SU-DHL-6 (cell line): ENCODE data around the gene EXD3.

ENCODE experiments used
- H2AFZ ChIP-seq: fragments of 200-600 bp; sonication (generic); 2 replicates; pipeline ENCODE4 v1.6.1; 2014; ENCODE audit warnings: low read depth, mild to moderate bottlenecking, moderate library complexity, mixed read lengths, antibody characterized with exemption, low read length; ENCODE audit not compliant: severe bottlenecking
- H3F3A ChIP-seq: fragments of 200-600 bp; shearing (Covaris generic); 2 replicates; pipeline ENCODE4 v1.6.0; 2016; ENCODE audit warnings: antibody characterized with exemption, mild to moderate bottlenecking; ENCODE audit not compliant: insufficient read depth
- H3K27ac ChIP-seq: fragments of 200-600 bp; sonication (generic); 2 replicates; pipeline ENCODE4 v1.5.1; 2016; ENCODE audit warnings: low read depth, mild to moderate bottlenecking, low read length, moderate library complexity, mixed read lengths
- H3K27me3 ChIP-seq: fragments of 200-600 bp; sonication (generic), shearing (Covaris generic); 2 replicates; pipeline ENCODE4 v1.6.0; 2014; ENCODE audit warnings: mild to moderate bottlenecking, low read length
- H3K36me3 ChIP-seq: fragments of 200-600 bp; sonication (generic); 2 replicates; pipeline ENCODE4 v1.6.1; 2014; ENCODE audit warnings: mild to moderate bottlenecking, low read length, mixed read lengths
- H3K4me2 ChIP-seq: fragments of 300-600, 200-600 bp; shearing (Covaris generic), sonication (generic); 2 replicates; pipeline ENCODE4 v1.6.0; 2014; ENCODE audit warnings: low read length, low read depth, mild to moderate bottlenecking; ENCODE audit not compliant: poor library complexity, severe bottlenecking
- H3K4me3 ChIP-seq: fragments of 200-600 bp; sonication (generic); 2 replicates; pipeline ENCODE4 v1.5.1; 2014; ENCODE audit warnings: antibody characterized with exemption, low read length, mild to moderate bottlenecking, mixed read lengths; ENCODE audit not compliant: insufficient read depth, poor library complexity, severe bottlenecking
- H3K79me2 ChIP-seq: fragments of 200-600 bp; sonication (generic); 2 replicates; pipeline ENCODE4 v1.6.1; 2014; ENCODE audit warnings: mild to moderate bottlenecking, low read length, moderate library complexity; ENCODE audit not compliant: insufficient read depth
- H3K9ac ChIP-seq: fragments of 200-600 bp; sonication (generic); 2 replicates; pipeline ENCODE4 v1.7.0; 2014; ENCODE audit warnings: mild to moderate bottlenecking, low read length
- H3K9me2 ChIP-seq: fragments of 200-600 bp; sonication (generic); replicated peaks from 2 replicates; pipeline ENCODE4 v1.6.1; 2014; ENCODE audit warnings: low read length; ENCODE audit not compliant: insufficient read depth
- H3K9me3 ChIP-seq: fragments of 200-600 bp; sonication (generic); 2 replicates; pipeline ENCODE4 v1.6.1; 2014; ENCODE audit warnings: low read length, mixed read lengths; ENCODE audit not compliant: insufficient read depth
- H4K20me1 ChIP-seq: fragments of 200-600 bp; sonication (generic); 2 replicates; pipeline ENCODE4 v1.6.1; 2014; ENCODE audit warnings: low read depth, mild to moderate bottlenecking, antibody characterized with exemption, low read length, moderate library complexity, mixed read lengths
- EZH2phosphoT487 ChIP-seq: fragments of 200-600 bp; sonication (generic), shearing (Covaris generic); conservative IDR thresholded peaks from 2 replicates; pipeline ENCODE4 v1.6.1; 2018; ENCODE audit warnings: mild to moderate bottlenecking, antibody characterized with exemption, low read length, moderate library complexity, mixed read lengths
- TF ChIP-seq, protein P1 (sequence below): fragments of 200-600 bp; sonication (generic); IDR thresholded peaks from one replicate; pipeline ENCODE4 v1.5.1; 2017; ENCODE audit warnings: antibody characterized with exemption, mild to moderate bottlenecking, low read length, moderate library complexity; ENCODE audit not compliant: insufficient read depth, poor library complexity, severe bottlenecking

Gene EXD3

DNA sequence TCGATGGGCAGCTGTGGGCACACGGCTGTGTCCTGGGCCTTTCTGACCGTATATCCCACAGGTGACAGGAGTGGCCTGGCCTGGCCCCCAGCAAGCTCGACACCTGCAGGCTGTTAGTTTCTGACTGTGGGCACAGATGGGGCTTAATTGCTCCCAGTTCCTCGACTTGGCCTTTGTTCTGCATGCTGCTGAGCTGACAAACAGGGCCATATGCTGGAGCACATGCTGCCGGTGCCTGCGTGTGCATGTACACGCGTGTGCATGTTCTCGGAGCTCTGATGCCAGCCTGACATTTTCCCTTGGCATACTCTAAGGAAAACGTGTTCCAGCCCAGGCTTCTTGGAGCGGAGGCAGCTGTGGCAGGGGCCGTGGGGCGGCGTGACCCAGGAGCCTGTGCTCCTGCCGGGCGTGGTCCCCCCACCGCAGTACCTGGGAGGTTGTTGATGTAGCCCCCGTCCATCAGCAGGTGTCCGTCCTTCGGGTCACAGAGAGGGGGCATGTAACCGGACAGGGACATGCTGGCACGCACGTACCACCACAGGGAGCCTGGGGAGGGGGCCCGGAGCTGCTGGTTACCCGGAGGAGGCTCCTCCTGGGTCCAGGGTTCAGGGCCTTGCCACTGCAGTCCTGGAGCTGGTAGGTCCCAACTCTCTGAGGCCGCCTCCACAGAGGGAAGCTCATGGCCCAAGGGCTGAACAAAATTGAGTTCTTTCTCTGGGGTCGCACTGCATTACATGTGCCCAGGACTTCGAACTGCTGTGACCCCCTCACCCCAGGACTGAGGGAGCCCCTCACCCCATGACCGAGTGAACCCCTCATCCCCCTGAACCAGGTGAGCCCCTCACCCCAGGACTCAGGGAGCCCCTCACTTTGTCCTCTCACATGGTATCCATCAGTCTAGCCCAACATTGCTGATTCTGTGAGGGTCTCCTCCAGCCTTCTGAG lies 40.3 kb upstream of the EXD3 start:
- Histone ChIP-seq H3K27me3 (no peaks in the 10 kb centered on the region), H3K9ac (no peak overlapping the region), H4K20me1 (no peaks in the 10 kb centered on the region), H3K4me3 (no peak overlapping the region), H3K27ac (no peak overlapping the region), H3K9me3 (no peaks in the 10 kb centered on the region), H2AFZ (no peak overlapping the region), H3F3A (no peaks in the 10 kb centered on the region), H3K36me3 (no peaks in the 10 kb centered on the region), H3K9me2 (no peaks in the 10 kb centered on the region), H3K79me2 (no peaks in the 10 kb centered on the region; the same call in 1 of the 2 replicates), H3K4me2 (no peak overlapping the region)
- TF ChIP-seq, protein P1, sequence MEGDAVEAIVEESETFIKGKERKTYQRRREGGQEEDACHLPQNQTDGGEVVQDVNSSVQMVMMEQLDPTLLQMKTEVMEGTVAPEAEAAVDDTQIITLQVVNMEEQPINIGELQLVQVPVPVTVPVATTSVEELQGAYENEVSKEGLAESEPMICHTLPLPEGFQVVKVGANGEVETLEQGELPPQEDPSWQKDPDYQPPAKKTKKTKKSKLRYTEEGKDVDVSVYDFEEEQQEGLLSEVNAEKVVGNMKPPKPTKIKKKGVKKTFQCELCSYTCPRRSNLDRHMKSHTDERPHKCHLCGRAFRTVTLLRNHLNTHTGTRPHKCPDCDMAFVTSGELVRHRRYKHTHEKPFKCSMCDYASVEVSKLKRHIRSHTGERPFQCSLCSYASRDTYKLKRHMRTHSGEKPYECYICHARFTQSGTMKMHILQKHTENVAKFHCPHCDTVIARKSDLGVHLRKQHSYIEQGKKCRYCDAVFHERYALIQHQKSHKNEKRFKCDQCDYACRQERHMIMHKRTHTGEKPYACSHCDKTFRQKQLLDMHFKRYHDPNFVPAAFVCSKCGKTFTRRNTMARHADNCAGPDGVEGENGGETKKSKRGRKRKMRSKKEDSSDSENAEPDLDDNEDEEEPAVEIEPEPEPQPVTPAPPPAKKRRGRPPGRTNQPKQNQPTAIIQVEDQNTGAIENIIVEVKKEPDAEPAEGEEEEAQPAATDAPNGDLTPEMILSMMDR = no peak
- TF ChIP-seq EZH2phosphoT487 = no peak

DNA sequence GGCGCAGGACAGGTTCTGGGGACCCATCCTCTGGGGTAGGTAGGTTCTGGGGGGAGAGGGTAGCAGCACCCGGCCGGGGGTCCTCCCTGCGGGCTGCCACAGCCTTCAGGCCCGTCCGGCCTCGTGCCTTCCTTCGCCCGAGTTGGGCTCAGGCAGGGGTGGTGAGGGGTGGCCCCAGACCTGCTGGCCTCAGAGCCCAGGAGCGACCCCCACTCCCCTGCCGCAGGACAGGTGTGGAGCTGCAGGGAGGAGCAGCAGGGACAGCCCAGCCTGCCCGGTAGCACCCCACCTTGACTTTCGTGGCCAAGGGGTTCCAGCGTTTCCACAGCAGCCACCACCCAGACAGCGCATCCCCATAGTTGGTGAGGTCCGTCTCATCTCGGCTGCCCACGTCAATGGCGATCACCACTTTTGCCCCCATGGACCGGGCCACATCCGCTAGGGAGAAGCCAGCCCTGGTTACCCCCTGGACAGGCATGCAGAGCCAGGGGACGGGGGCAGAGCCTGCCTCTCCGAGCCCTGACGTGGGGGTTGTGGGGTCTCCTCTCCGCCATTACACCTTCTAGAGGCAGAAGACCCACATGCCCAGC lies 39.5 kb upstream of the EXD3 start:
- peak overlapping the region; percentile 55 for H3K4me2 ChIP-seq

DNA sequence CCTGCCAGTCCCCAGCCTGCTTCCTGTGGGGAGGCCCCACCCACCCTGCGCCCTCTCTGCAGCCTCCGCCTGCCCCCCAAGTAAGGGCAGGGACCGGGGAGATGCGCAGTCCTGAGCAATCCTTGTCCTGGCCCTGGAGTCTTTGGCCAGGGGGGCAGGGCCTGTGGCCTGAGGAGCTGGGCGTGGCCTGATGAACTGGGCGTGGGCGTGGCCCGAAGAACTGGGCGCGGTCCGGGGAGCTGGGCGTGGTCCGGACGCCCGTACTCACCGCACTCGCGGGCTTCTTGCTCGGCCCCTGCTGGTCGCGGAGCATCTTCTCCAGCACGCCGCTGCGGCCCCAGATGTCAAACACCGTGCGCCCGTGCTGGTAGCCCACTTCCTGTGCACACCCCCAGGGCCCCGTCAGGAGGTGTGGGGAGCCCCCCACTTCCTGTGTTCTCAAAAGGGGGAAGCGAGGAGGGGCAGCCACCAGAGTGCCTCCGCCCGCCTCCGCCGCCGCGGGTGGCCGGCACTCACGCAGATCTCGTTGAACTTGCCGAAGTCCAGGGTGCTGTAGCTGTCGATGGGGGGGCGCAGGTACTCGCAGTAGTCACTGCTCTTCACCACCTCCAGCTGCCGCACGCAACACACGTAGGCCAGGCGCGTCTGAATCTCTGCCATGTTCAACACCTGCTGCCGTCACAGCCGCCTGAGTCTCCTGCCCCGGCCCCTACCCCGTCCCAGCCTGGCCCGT lies 38.9 kb upstream of the EXD3 start:
- Histone ChIP-seq H3F3A (no peaks in the 10 kb centered on the region), H3K4me3 (peak overlapping the region; percentile 35), H3K79me2 (no peaks in the 10 kb centered on the region; the same call in 1 of the 2 replicates), H4K20me1 (no peaks in the 10 kb centered on the region), H2AFZ (peak overlapping the region; percentile 57), H3K9me3 (no peaks in the 10 kb centered on the region), H3K36me3 (no peaks in the 10 kb centered on the region), H3K4me2 (peak overlapping the region; percentile 55), H3K9me2 (no peaks in the 10 kb centered on the region), H3K27me3 (no peaks in the 10 kb centered on the region), H3K27ac (peak overlapping the region; percentile 72), H3K9ac (peak overlapping the region; percentile 54)
- TF ChIP-seq EZH2phosphoT487 = no peak
- TF ChIP-seq, protein P1 = no peak

More for the DNA sequence above, 39.5 kb upstream of the EXD3 start:
- Histone ChIP-seq H3K79me2 (no peaks in the 10 kb centered on the region; the same call in 1 of the 2 replicates), H3K27me3 (no peaks in the 10 kb centered on the region), H4K20me1 (no peaks in the 10 kb centered on the region), H2AFZ (peak overlapping the region; percentile 57), H3K9ac (peak overlapping the region; percentile 54), H3K4me3 (peak overlapping the region; percentile 35), H3F3A (no peaks in the 10 kb centered on the region), H3K36me3 (no peaks in the 10 kb centered on the region), H3K9me3 (no peaks in the 10 kb centered on the region), H3K27ac (peak overlapping the region; percentile 72), H3K9me2 (no peaks in the 10 kb centered on the region)
- TF ChIP-seq EZH2phosphoT487 = no peak
- TF ChIP-seq, protein P1 = no peak
